Neural cell (in vitro differentiated cells): ENCODE data around the gene OR10S1.

Experiments used
- CTCF ChIP-seq: fragments of 450-650 bp; IDR thresholded peaks from 2 replicates; pipeline ENCODE4 v1.5.1; 2014; ENCODE audit warnings: antibody characterized with exemption, mild to moderate bottlenecking, moderate library complexity; ENCODE audit not compliant: poor library complexity, severe bottlenecking
- EP300 ChIP-seq: fragments of 450-650 bp; conservative IDR thresholded peaks from 2 replicates; pipeline ENCODE4 v1.6.1; 2014; ENCODE audit warnings: antibody characterized with exemption, mild to moderate bottlenecking, moderate library complexity; ENCODE audit not compliant: poor library complexity, severe bottlenecking
- EZH2 ChIP-seq: fragments of 200-600, 300-800 bp; shearing (Covaris generic), sonication (generic); IDR thresholded peaks from 2 replicates; pipeline ENCODE4 v1.6.1; 2014; ENCODE audit warnings: antibody characterized with exemption, low read length, borderline replicate concordance, mild to moderate bottlenecking; ENCODE audit not compliant: insufficient read depth, poor library complexity, severe bottlenecking
- MXI1 ChIP-seq: fragments of 450-650 bp; conservative IDR thresholded peaks from 2 replicates; pipeline ENCODE4 v1.6.1; 2014; ENCODE audit warnings: antibody characterized with exemption, mild to moderate bottlenecking; ENCODE audit not compliant: poor library complexity, severe bottlenecking
- POLR2AphosphoS5 ChIP-seq: IDR thresholded peaks from 2 replicates; pipeline ENCODE4 v1.6.1; 2012
- RAD21 ChIP-seq: fragments of 450-650 bp; conservative IDR thresholded peaks from 2 replicates; pipeline ENCODE4 v1.6.1; 2014; ENCODE audit warnings: antibody characterized with exemption, mild to moderate bottlenecking, moderate library complexity
- REST ChIP-seq: IDR thresholded peaks from 2 replicates; pipeline ENCODE4 v1.6.1; 2012; ENCODE audit warnings: borderline replicate concordance
- SMC3 ChIP-seq: fragments of 450-650 bp; conservative IDR thresholded peaks from 2 replicates; pipeline ENCODE4 v1.6.1; 2014; ENCODE audit warnings: antibody characterized with exemption, mild to moderate bottlenecking, moderate library complexity; ENCODE audit not compliant: poor library complexity
- TAF1 ChIP-seq: IDR thresholded peaks from 2 replicates; pipeline ENCODE4 v1.6.1; 2012; ENCODE audit warnings: low read depth

- TF ChIP-seq MXI1: no peak
- TF ChIP-seq POLR2AphosphoS5: no peak
- TF ChIP-seq CTCF: no peak
- TF ChIP-seq EZH2: no peak
- TF ChIP-seq EP300: no peak
- TF ChIP-seq TAF1: no peak
- no peak for TF ChIP-seq RAD21
- TF ChIP-seq REST: no peak
- no peak for TF ChIP-seq SMC3
Observed at GRCh38 chr11:123943738-123944137, 33.8 kb downstream of the OR10S1 start, which contains the start of gene OR6T1.
